Natural killer cell (primary cell): ENCODE data around the gene KAZN. TPM values are rescaled to one million over a fixed set of nuclear protein-coding genes. Genes with fewer than 3 reads are reported as not detected.

Experiments used
- ATAC-seq, 3 donors: fragments of 150-1000 bp in 2 of 3; fragments of 200-7000 bp in 1 of 3; cut with Tn5 transposase; 1 replicate in 1 of 3; 2 replicates in 2 of 3; pipeline ENCODE4 v1.10.0; 2021; ENCODE audit warnings: mild to moderate bottlenecking in 2 of 3, moderate library complexity in 2 of 3
- DNase-seq, 2 donors: peaks; one replicate each; pipeline versions ENCODE4 v3.0.0 to v3.0.0-alpha.2; 2013 to 2021; ENCODE audit warnings: mixed read lengths in 1 of 2
- H3K27ac ChIP-seq: one replicate; pipeline ENCODE4 v1.5.1; 2013; ENCODE audit warnings: mild to moderate bottlenecking, low read length
- H3K27me3 ChIP-seq: one replicate; pipeline ENCODE4 v1.6.1; 2013; ENCODE audit warnings: low read length; ENCODE audit not compliant: control insufficient read depth, insufficient read depth
- H3K36me3 ChIP-seq: one replicate; pipeline ENCODE4 v1.6.1; 2013; ENCODE audit warnings: low read length; ENCODE audit not compliant: control insufficient read depth, insufficient read depth
- H3K4me1 ChIP-seq: one replicate; pipeline ENCODE4 v1.6.1; 2013; ENCODE audit warnings: low read length; ENCODE audit not compliant: control insufficient read depth, insufficient read depth
- H3K4me3 ChIP-seq: one replicate; pipeline ENCODE4 v1.5.1; 2013; ENCODE audit warnings: low read length
- H3K9me3 ChIP-seq: one replicate; pipeline ENCODE4 v1.6.1; 2013; ENCODE audit warnings: low read length; ENCODE audit not compliant: control insufficient read depth, insufficient read depth
- H3K27ac Mint-ChIP-seq, 2 donors: one replicate each; pipeline ENCODE4 v1.8.0; 2022; ENCODE audit warnings: mild to moderate bottlenecking in 2 of 2, mixed read lengths in 2 of 2, moderate library complexity in 1 of 2
- H3K27me3 Mint-ChIP-seq, 2 donors: one replicate each; pipeline ENCODE4 v1.8.0; 2022; ENCODE audit warnings: low read depth in 2 of 2, mixed read lengths in 2 of 2
- H3K36me3 Mint-ChIP-seq: one replicate; pipeline ENCODE4 v1.8.0; 2022; ENCODE audit warnings: mixed read lengths
- H3K4me1 Mint-ChIP-seq, 2 donors: one replicate each; pipeline ENCODE4 v1.8.0; 2022; ENCODE audit warnings: mixed read lengths in 2 of 2
- H3K4me3 Mint-ChIP-seq: one replicate; pipeline ENCODE4 v1.8.0; 2022; ENCODE audit warnings: mild to moderate bottlenecking, moderate library complexity, mixed read lengths
- H3K9me3 Mint-ChIP-seq, 2 donors: one replicate each; pipeline ENCODE4 v1.8.0; 2022; ENCODE audit warnings: mixed read lengths in 2 of 2
- CTCF ChIP-seq: fragments of 200-600 bp; IDR thresholded peaks from one replicate; pipeline ENCODE4 v1.8.0; 2022; ENCODE audit warnings: antibody characterized with exemption
- WGBS: methylation state at CpG from one replicate; pipeline ENCODE4 v1.1.7; 2013; ENCODE audit warnings: missing lambda C conversion rate; ENCODE audit not compliant: insufficient coverage; 5-methylcytosine and 5-hydroxymethylcytosine counted together
- intact Hi-C: fragments of 100-400 bp; cut with micrococcal nuclease; formaldehyde crosslinking; loops from one replicate; pipeline ENCODE4 v1.14.2; 2022
- total RNA-seq, 4 donors: library from RNA; stranded (reverse); fragments of 120-200 nt in 1 of 4; gene quantifications; one replicate each; pipeline versions ENCODE4 v1.2.3 to v1.2.4, GENCODE V29; 2013 to 2022

KAZN gene
- total RNA-seq, 3 donors from 2014 or later (not counting 1 experiment from before 2014, with no cell fraction given) = 1.2 to 2.0 (median 1.7) TPM

GRCh38 chr1:14707531-14708445 is 109.3 kb downstream of the KAZN start:
- H3K27ac ChIP-seq = no peak overlapping the region
- intact Hi-C loops = no loop called here
- WGBS = 90% methylated on average over 15 of the region's 16 CpGs
- Mint-ChIP-seq H3K9me3 (no peaks in the 10 kb centered on the region), H3K36me3 (no peaks in the 10 kb centered on the region), H3K4me1 (no peaks in the 10 kb centered on the region), H3K27ac (no peak overlapping the region), H3K27me3 (peaks cover 10 to 18% of the 10 kb centered on the region in 2 donors), H3K4me3 (no peak overlapping the region)
- TF ChIP-seq CTCF = no peak
- peaks cover 10% of the 10 kb centered on the region for H3K9me3 ChIP-seq
- ATAC-seq = no peak
- H3K27me3 ChIP-seq = no peaks in the 10 kb centered on the region
- H3K4me3 ChIP-seq = no peak overlapping the region
- no peak for DNase-seq
- H3K4me1 ChIP-seq = no peaks in the 10 kb centered on the region
- no peaks in the 10 kb centered on the region for H3K36me3 ChIP-seq

GRCh38 chr1:14710331-14710730 is 111.8 kb downstream of the KAZN start:
- Histone ChIP-seq H3K9me3 (peaks cover 5% of the 10 kb centered on the region), H3K27ac (no peak overlapping the region), H3K36me3 (no peaks in the 10 kb centered on the region), H3K4me1 (no peaks in the 10 kb centered on the region), H3K4me3 (no peak overlapping the region), H3K27me3 (no peaks in the 10 kb centered on the region)
- Mint-ChIP-seq H3K27ac (no peak overlapping the region), H3K27me3 (peaks cover 6 to 8% of the 10 kb centered on the region in 2 donors), H3K4me3 (no peak overlapping the region), H3K4me1 (no peaks in the 10 kb centered on the region), H3K36me3 (no peaks in the 10 kb centered on the region), H3K9me3 (no peaks in the 10 kb centered on the region)
- DNase-seq (no peak), ATAC-seq (no peak)
- WGBS = 88% methylated on average over 6 of the region's 6 CpGs
- no peak for TF ChIP-seq CTCF
- intact Hi-C loops = no loop called here

- Mint-ChIP-seq H3K9me3 (no peaks in the 10 kb centered on the region), H3K4me1 (no peaks in the 10 kb centered on the region)
Measured at GRCh38 chr1:14712136-14712535, 113.7 kb downstream of the KAZN start.

More at GRCh38 chr1:14712136-14712535, 113.7 kb downstream of the KAZN start:
- Histone ChIP-seq H3K4me1 (no peaks in the 10 kb centered on the region), H3K9me3 (peaks cover 5% of the 10 kb centered on the region), H3K27me3 (no peaks in the 10 kb centered on the region), H3K27ac (no peak overlapping the region), H3K36me3 (no peaks in the 10 kb centered on the region), H3K4me3 (no peak overlapping the region)
- ATAC-seq (no peak), DNase-seq (no peak)
- 92% methylated on average over 2 of the region's 2 CpGs for WGBS
- no peak overlapping the region for H3K4me3 Mint-ChIP-seq
- TF ChIP-seq CTCF = no peak
- H3K36me3 Mint-ChIP-seq = no peaks in the 10 kb centered on the region
- intact Hi-C loops = no loop called here
- H3K27ac Mint-ChIP-seq = no peak overlapping the region
- H3K27me3 Mint-ChIP-seq = peaks cover 6 to 8% of the 10 kb centered on the region in 2 donors
